ENCODE measurements around the gene FBH1.
"Not testable (repeated sequence)": the region's sequence is repeated elsewhere in the genome, so short reads cannot be mapped to it uniquely, and the experiment has no call there.

Gene FBH1

GRCh38 chr10:5959581-5960069 lies 69.6 kb downstream of the FBH1 start:
- DNase-seq (ENCODE audit: low read depth in 2 of 2), result no peak

GRCh38 chr10:5960070-5960972 lies 70.3 kb downstream of the FBH1 start:
- no peak for DNase-seq (ENCODE audit: low read depth in 2 of 2)

GRCh38 chr10:5960973-5961275 lies 70.9 kb downstream of the FBH1 start:
- not testable (repeated sequence) for DNase-seq (ENCODE audit: low read depth in 2 of 2)

DNA sequence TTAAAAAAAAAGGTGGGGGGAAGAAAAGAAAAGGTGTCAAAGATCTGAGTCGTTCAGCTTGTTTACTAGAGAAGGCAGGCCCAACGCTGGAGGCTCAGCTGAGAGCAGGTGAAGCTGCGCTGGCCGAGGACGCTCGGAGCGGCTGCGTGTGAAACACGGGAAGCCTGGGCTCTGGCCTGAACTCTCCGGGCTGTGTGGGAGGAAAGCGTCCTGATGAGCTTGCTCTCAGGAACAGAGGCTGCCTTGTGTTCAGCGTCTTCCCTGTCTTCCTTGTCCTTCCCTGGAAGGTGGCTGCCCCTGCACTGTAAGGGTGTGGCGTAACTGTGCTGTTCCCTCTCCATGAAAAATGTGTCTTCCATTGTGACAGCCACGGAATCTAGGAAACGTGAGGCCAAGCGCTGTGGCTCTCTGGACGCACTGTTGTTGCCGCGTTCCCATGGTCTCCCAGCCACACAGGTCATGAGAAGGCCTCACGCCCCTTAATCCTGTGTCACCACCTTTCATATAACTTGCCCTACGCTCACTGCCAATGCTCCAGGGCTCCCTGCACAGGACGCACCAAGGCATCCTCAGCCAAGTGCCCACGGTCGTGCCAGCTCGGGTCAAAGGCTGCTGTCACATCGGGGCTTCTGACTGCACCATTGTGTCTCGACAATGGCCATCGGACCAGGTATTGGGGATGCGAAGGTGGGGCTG lies 71.5 kb downstream of the FBH1 start:
- DNase-seq (ENCODE audit: low read depth in 2 of 2), result no peak

DNA sequence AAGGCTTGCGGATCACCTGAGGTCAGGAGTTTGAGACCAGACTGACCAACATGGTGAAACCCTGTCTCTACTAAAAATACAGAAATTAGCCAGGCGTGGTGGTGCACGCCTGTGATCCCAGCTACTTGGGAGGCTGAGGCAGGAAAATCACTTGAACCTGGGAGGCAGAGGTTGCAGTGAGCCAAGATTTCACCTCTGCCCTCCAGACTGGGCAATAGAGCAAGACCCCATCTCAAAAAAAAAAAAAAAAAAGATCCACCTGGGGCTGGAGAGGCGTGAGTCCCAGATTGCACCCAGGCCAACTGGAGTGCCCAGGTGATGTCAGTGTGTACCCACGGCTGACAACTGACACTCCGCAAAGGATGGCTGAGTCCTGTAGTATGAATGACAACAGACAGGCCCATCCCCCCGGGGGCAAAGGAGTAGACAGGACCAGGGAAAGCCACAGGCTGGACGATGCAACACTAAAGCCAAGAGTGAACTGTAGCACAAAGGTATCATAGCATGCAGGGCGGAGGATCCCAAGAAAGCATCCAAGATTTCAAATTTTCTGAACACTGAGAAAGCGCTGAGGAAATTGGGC lies 72.4 kb downstream of the FBH1 start:
- not testable (repeated sequence) for DNase-seq (ENCODE audit: low read depth in 2 of 2)

GRCh38 chr10:5963071-5963470 lies 73.0 kb downstream of the FBH1 start:
- no peak for DNase-seq (ENCODE audit: low read depth in 2 of 2)

GRCh38 chr10:5963591-5963990 lies 73.5 kb downstream of the FBH1 start:
- DNase-seq (ENCODE audit: low read depth in 2 of 2), result no peak

DNA sequence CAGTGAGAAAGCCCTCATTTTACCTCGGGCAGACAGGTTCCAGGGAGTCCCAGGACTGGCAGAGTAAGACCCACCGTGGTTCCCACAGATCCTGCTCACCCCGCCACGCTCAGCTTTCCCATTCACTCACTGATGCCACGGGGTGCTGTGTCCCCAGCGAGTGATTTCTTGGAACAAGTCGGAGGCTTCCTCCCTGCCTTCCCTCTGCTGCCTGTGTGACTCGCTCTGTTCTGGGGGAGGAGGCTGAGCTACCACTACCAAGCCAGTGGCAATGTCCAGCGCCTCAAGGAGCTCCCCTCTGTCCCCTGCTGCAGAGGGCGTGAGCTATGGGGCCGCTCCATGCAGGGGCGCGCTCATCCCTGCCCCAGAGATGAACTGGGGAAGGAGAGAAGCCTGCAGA lies 74.7 kb downstream of the FBH1 start:
- DNase-seq (ENCODE audit: low read depth in 2 of 2), result no peak

DNA sequence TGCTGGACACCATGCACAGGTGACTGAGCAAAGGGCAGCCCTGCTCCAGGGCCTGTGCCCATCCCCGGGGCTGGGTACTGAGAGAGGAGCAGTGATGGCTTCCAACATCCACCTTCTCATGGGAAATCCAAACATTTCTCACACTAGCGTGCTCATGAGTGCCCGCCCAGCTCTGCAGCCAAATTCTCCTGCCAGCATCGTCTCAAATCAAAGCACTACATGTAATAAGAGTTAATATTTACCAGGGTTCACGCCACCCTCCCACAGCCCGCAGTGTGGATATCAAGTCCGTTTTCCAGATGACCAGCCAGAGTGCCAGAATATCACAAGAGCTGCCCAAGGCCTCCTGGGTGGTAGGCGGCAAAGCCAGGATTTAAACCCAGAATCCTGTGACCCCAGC lies 75.2 kb downstream of the FBH1 start:
- no peak for DNase-seq (ENCODE audit: low read depth in 2 of 2)

DNA sequence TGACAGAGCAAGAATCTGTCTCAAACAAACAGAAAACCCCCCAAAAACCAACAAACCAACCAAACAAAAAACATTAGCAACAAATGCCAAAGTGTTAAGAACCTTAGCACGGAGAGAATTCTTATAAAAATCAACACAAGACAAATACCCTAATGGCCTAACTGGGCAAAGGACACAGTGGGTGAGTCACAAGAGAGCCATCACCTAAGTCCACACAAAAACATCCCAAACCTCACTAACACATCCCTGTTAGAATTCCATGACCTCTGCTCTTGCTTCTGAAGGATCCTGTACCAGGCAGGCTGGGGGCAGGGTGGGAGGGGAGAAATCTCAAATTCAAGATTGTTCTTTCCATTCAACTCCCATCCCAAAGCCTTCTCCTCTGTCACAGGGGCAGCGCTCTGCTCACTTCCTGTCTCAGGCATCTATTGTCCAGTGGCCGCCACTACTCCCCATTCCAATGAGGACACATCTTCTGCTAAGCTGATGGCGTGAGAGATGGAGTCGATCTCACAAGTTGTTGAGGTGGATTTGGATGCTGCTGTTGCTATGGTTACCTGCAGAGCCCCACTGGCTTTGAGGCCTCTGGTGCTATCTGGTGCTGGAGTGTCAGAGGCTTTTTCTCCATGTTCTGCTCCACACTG lies 78.1 kb downstream of the FBH1 start:
- no peak for DNase-seq (ENCODE audit: low read depth in 2 of 2)

DNA sequence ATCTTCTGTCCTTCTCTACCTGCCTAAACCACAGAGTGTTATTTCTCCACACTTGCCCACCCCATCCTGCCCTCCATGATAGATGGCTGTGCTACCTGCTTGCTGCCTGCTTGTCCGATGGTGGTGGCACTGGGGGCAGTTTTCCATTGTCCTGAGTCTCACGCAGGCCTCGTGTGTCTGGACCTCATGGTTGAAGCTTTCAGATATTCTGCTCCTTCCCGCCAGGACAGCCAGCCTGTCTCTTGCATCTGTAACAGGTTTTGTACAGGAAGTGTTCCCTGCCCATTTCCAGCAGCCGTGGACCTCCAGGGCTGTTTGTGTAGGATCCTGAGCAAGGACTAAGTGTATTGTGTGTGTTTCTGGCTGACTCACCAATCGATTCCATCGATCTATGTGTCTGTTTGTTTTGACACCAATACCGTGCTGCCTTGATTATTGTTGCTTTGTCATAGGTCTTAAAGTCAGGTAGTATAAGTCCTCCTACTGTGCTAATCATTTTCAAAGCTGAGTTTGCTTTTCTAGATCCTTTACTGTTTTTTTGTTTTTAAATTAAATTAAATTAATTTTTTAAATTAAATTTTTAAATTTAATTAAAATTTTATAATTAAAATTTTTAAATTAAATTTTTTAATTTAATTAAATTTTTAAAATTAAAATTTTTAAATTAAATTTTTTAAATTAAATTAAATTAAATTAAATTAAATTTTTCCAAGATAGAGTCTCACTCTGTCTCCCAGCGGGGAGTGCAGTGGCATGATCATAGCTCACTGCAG lies 78.8 kb downstream of the FBH1 start:
- no peak for DNase-seq (ENCODE audit: low read depth in 2 of 2)

GRCh38 chr10:5970066-5970465 lies 80.0 kb downstream of the FBH1 start:
- no peak for DNase-seq (ENCODE audit: low read depth in 2 of 2)

DNA sequence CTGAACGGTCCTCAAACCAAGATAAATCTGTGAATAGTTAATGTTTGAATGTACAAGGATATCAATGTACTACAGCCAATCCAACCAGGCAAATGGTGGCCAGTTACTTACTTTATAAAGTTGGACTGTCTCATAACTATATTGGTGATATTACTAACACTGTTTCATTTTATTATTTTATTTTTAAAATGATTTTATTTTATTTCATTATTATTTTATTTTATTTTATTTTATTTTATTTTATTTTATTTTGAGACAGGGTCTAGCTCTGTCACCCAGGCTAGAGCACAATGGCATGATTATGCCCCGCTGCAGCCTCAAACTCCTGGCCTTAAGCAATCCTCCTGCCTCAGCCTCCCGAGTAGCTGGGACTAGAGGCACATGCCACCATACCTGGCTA lies 80.5 kb downstream of the FBH1 start:
- DNase-seq (ENCODE audit: low read depth in 2 of 2), result no peak

GRCh38 chr10:5971315-5971832 lies 81.3 kb downstream of the FBH1 start:
- DNase-seq (ENCODE audit: low read depth in 2 of 2), result no peak

- DNase-seq (ENCODE audit: low read depth in 2 of 2), result no peak
Measured at GRCh38 chr10:5971886-5972285, 81.8 kb downstream of the FBH1 start.

DNA sequence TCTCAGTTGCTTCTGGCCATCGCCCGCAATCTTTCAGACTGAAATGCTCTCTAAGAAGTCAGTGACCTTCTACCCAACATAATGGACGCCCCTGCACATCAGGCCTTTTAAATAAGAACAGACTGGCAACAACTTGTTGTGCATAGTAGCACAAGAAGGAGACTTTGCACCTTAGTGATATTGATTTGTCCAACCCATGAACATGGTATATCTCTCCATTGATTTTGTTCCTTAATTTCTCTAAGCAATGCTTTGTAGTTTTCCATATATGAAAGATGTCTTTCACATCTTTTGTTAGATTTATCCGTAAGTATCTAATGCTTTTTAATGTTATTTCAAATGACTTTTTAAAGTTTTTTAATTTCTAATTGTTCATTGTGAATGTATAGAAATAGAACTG lies 83.0 kb downstream of the FBH1 start:
- no peak for DNase-seq (ENCODE audit: low read depth in 2 of 2)

DNA sequence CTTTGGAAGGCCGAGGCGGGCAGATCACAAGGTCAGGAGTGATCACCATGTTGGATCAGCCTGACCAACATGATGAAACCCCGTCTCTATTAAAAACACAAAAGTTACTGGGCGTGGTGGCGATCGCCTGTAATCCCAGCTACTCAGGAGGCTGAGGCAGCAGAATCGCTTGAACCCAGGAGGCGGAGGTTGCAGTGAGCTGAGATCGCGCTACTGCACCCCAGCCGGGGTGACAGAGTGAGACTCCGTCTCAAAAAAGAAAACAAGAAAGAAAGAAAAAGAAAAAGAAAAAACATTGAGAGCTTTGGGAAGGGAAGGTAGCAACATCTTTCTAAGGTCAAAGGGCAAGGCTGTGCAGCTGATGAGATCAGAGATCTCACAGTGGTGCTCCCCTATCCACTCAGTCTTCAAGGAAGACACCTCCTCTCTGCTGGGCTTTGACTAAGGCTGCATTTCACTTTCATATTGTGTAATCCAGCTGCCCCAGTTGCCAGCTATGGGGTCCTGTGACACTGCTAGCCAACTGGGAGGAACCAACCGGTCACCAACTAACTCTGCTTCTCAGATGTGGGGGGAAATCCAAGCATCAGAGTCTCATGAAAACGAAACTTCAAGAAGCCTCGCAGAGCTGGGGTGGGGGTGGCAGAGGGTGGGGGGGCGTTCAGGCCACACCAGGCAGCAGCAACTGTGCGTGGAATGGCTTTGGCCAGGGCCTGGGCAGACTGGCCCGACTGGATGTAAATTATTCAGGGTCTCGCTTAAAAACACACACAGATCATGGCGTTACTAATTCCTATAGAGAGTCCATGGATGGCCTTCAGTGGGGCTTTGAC lies 85.8 kb downstream of the FBH1 start:
- DNase-seq (ENCODE audit: low read depth in 2 of 2), result peak; percentile 48 to 50

- DNase-seq (ENCODE audit: low read depth in 2 of 2), result peak; percentile 17 to 34
Measured at GRCh38 chr10:5976512-5977470, 86.7 kb downstream of the FBH1 start.

Data from stimulated activated CD8-positive, alpha-beta memory T cell treated with anti-CD3 and anti-CD28 coated beads, Interleukin-2, amount 100 ng/mL, for 48 hours (primary cell).